Fibroblast of the aortic adventitia (primary cell): Measurements from ENCODE around the gene SBF2. TPM values are rescaled to one million over a fixed set of nuclear protein-coding genes. Genes with fewer than 3 reads are reported as not detected.

ENCODE experiments used
- DNase-seq: peaks from one replicate; pipeline ENCODE4 v3.0.0-alpha.2; 2010; ENCODE audit warnings: low read depth
- H3K4me3 ChIP-seq: 2 replicates; pipeline ENCODE4 v1.5.1; 2011; ENCODE audit warnings: low read depth, mild to moderate bottlenecking, control low read depth, low read length, moderate library complexity
- total RNA-seq: library from RNA; depleted of rRNA; stranded (reverse); fragments of >200 nt; gene quantifications from 2 replicates; pipeline ENCODE4 v1.2.3, GENCODE V29; 2012; ENCODE audit warnings: low replicate concordance
- TF ChIP-seq, protein P1 (sequence below): IDR thresholded peaks from 2 replicates; pipeline ENCODE4 v1.5.1; 2011; ENCODE audit warnings: mild to moderate bottlenecking, low read length, control low read depth, inconsistent platforms; ENCODE audit not compliant: insufficient read depth

The SBF2 gene
- total RNA-seq, 1 donor: 65.3 TPM

DNA sequence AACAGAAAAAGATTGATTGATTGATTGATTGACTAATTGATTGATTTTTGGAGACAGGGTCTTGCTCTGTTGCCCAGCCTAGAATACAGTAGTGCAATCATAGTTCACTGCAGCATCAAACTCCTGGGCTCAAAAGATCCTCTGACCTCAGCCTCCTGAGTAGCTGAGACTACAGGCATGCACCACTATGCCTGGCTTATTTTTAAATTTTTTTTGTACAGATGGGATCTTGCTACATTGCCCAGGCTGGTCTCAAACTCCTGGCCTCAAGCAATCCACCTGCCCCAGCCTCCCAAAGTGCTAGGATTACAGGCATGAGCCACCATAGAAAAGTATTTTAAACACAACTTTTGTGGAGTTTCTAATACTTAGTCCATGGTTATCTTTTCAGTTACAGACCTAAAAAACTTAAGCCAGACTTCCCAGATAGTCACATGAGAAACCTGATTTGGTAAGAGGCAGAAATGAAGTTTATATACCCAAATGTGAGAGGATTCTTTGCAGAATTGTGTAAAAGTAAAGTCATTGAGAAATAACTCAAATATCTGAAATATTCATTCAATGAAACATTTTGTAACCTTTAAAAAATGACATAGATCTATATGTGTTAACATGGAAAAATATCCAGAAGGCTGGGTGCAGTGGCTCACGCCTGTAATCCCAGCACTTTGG lies 443.7 kb downstream of the SBF2 start:
- TF ChIP-seq, protein P1, sequence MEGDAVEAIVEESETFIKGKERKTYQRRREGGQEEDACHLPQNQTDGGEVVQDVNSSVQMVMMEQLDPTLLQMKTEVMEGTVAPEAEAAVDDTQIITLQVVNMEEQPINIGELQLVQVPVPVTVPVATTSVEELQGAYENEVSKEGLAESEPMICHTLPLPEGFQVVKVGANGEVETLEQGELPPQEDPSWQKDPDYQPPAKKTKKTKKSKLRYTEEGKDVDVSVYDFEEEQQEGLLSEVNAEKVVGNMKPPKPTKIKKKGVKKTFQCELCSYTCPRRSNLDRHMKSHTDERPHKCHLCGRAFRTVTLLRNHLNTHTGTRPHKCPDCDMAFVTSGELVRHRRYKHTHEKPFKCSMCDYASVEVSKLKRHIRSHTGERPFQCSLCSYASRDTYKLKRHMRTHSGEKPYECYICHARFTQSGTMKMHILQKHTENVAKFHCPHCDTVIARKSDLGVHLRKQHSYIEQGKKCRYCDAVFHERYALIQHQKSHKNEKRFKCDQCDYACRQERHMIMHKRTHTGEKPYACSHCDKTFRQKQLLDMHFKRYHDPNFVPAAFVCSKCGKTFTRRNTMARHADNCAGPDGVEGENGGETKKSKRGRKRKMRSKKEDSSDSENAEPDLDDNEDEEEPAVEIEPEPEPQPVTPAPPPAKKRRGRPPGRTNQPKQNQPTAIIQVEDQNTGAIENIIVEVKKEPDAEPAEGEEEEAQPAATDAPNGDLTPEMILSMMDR: no peak
- peak; percentile 33 for DNase-seq
- H3K4me3 ChIP-seq: no peak overlapping the region

DNA sequence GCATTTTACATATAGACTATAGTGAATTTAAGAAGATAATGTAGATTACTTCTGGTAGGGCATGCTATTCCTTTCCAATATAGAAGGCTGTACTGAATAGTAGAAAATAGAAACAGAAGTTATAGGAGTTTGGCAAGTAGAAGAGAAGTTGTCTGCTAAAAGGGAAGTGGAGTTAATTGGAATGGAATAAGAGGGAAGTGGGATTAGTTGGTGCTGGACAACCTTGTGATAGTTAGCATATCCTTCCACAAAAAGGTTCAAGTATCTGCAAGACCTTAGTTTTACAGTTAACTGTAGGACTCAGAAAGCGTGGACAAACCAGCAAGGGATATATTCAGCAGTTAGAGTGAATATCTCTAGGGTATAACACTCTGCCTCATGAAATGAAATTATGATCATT lies 444.6 kb downstream of the SBF2 start:
- TF ChIP-seq, protein P1: no peak
- no peak for DNase-seq
- no peak overlapping the region for H3K4me3 ChIP-seq

DNA sequence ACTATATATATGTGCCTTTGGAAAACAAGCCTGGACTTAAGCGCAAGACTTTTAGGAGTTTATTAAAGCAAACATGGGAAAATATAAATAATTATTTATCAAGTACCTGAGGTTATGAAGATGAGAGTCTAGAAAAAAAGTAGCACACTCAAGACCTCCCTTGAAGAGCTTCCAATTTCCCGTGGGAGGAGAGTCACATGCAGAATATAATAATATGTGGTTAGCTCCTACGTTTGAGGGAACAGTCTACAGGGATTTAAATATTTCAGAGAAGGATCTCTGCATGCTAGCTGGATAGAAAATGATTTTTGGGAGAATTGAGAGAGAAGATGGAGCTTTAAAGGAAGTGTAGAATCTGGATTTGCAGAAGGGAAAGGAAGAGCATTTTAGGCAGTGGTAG lies 446.4 kb downstream of the SBF2 start:
- TF ChIP-seq, protein P1: no peak
- DNase-seq: no peak
- no peak overlapping the region for H3K4me3 ChIP-seq

DNA sequence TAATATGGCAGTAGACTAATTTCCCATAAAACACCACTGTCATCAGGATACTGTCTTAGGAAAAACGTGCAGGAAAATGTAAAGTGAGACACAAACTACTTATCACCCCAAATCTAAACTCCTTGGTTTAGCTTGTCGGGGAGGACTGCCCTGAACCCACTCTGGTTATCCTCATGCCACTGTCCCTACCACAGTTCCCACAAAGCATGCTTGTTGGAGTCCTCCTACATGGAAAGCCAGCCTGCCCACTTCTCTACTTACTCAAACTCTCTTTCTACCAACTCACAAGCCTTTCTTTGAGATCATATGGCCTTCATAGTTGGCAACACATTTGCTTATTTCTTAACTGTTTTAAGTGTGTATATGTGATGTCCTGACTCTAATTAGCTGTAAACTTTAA lies 451.1 kb downstream of the SBF2 start:
- no peak overlapping the region for H3K4me3 ChIP-seq
- DNase-seq: no peak
- TF ChIP-seq, protein P1: no peak

DNA sequence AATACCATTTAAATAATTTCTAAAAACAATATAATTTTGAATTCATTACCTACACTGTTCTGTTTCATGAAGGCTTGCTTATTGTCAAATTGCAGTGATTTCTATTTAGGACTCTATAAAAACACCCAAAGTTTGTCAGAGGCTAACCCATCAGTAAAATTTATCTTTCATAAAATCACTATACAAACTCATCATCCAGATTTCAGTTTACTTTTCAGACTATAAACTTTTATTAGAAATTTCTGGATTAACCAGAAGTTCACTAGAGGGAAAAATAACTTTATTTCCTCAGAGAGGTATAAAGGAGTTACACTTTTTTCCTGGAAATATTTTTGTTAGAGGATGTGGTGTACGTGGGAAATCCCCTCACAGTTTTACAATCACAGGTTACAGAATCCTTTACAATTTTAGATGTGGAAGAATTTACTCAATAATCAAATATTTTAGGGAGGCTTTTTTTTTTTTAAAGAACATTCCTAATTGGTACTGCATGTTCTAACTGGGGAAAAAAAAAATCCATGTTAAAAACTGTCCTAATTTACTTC lies 453.5 kb downstream of the SBF2 start:
- no peak overlapping the region for H3K4me3 ChIP-seq
- DNase-seq: no peak
- TF ChIP-seq, protein P1: no peak

DNA sequence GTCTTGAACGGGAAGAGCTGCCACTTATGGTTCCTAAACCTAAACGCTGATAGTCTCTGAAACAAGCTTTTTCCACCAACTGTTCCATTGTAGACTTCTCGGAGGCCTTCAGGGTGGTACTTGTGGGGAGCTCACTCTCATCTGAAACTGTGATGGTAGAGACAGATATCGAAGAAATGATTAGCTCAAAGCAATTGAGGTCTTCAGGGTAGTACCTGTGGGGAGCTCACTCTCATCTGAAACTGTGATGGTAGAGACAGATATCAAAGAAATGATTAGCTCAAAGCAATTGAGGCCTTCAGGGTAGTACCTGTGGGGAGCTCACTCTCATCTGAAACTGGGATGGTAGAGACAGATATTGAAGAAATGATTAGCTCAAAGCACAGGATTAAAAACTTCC lies 454.5 kb downstream of the SBF2 start:
- TF ChIP-seq, protein P1: no peak
- no peak overlapping the region for H3K4me3 ChIP-seq
- no peak for DNase-seq

DNA sequence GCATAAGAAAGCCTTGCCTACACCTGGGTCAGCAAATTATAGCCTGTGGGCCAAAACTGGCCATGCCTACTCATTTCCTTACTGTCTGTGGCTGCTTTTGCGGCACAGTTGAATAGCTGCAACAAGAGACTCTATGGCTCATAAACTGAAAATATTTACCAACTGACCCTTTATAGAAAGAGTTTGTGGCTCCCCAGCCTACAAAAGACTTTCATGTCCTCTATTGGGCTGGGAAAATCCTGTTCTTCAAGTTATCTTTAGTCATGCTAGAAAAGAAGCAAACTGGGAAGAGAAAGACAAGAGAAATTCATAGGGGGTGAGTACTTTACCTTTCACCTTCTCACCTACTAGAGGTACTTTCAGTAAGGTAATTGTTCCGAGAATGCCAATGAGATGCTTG lies 455.1 kb downstream of the SBF2 start:
- DNase-seq: no peak
- TF ChIP-seq, protein P1: no peak
- no peak overlapping the region for H3K4me3 ChIP-seq
